Jurkat, Clone E6-1 (cell line): ENCODE results near the gene THRSP.
"Not testable (repeated sequence)": the region's sequence is repeated elsewhere in the genome, so short reads cannot be mapped to it uniquely, and the experiment has no call there.

ENCODE experiments used
- DNase-seq: peaks from one replicate; pipeline ENCODE4 v3.0.0-alpha.2; 2011; ENCODE audit warnings: low read depth, low spot score
- H3K4me3 ChIP-seq: 2 replicates; pipeline ENCODE4 v1.5.1; 2011; ENCODE audit warnings: mild to moderate bottlenecking, low read length, control low read depth, moderate library complexity

The THRSP gene

DNA sequence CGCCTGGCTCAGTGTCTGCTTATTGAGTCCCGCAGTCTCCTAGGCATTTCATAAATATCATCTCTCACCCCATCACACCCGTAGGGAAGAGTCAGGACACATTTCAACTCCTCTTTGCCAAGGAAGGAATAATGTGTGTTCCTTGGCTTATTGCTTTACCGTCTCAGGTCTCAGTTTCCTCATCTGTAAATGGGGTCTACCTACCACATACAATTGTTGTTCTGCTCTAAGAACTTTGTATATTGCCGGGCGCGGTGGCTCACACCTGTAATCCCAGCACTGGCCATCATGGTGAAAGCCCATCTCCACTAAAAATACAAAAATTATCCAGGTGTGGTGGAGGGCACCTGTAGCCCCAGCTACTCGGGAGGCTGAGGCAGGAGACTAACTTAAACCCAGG is 3.1 kb upstream of the THRSP start:
- no peak overlapping the region for H3K4me3 ChIP-seq
- DNase-seq, result no peak

DNA sequence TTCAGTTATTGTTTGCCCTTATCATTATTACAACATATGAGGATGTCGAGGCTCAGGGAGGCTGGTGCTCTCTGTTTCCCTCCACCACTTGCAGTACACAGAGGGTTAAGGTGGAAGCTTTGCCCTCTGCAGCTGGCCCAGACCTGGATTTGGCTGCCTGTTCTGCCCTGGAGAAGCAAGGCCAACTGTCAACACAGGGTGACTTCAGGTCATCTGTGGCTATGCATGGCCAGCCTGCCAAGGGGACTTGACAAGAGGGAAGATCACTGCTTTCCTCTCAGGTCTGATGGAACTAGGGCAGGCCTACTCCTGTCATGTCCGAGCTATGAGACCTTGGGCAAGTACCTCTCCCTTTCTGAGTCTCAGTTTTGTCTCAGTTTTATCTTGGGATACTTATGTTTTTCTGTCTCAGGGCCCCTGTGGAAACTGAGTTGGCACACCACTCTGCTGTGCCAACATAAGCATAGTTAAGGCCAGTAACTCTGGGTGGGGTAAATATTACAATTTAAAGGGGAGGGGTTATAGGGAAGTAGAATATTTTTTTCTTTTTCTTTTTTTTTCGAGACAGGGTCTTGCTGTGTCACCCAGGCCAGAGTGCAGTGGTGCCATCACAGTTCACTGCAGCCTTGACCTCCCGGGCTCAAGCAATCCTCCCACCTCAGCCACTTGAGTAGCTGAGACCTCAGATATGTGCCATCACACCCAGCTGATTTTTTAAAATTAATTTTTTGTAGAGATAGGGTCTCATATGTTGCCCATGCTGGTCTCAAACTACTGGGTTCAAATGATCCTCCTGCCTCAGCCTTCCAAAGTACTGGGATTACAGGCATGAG is 2.4 kb upstream of the THRSP start:
- no peak overlapping the region for H3K4me3 ChIP-seq
- DNase-seq, result no peak

DNA sequence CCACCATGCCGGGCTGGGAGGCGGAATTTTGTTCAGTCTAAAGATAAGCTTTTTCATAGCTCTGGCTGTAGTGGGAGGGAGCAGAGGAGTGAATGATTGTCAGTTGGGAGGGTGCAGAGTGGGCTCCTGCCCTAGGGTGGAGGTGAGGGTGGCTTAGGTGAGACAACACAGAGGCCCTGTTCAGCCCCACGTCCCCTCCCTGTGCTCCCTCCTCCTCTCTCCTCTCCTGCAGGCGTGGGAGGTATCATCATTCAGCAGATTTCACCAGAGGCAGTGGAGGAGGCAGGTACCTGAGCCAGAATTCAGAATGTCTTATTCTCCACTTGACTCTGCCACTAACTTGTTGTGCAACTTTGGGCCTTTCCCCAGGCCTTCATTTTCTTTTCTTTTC is 1.7 kb upstream of the THRSP start:
- DNase-seq, result no peak
- no peak overlapping the region for H3K4me3 ChIP-seq

DNA sequence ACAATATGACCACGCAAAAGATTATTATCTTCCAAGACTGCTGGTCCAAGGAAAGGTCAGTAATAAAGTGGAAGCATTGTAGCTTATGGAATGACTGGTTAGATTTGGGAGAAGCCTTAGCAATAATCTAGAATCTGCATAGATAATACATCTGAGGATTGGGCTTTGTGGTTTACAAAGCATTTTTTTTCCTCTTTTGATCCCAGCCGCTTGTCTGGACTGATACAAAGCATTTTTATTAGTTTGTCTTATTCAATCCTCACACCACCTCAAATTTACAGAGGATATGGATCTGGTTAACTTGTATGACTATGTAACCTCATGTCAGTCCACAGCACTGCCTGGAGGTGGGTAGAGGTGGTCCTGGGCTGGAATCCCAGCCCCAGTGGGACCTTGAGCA is 990 bp upstream of the THRSP start:
- DNase-seq, result no peak
- no peak overlapping the region for H3K4me3 ChIP-seq

DNA sequence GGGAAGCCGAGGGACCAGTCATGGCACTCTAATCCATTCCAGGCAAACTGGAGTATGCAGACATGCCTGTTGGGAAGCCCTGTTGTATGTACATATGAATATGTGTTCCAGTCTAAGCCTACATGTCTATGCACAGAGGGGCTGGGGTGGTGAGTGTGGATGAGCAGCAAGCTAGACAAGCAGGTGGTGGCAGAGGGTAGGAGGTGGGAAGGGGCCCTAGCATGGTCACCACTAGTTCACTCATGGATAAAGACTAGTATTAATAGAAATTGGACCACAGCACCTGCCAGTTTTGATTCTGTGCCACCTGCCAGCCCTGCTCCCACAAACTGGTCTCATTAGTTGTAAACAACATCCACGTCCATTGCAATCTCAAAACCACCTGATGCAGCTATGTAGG is 1.5 kb downstream of the THRSP start:
- no peak overlapping the region for H3K4me3 ChIP-seq
- DNase-seq, result no peak

DNA sequence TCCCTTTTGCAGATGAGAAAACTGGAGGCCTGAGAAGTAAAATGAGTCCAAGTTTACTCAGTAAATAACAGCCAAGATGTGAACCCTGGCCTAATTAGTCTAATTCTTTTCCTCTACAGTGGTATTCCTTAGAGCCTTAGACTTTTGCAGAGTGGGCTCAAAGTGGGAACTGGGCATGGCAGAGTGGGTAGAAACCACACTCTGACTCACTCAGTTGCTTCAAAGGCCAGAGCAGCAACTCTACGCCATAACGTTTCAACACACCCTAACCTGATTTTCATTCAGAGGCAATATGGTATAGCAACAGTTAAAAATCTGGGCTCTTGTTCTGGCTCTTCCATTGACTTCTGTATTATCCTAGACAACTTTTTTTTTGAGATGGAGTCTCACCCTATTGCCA is 2.8 kb downstream of the THRSP start:
- no peak overlapping the region for H3K4me3 ChIP-seq
- no peak for DNase-seq

DNA sequence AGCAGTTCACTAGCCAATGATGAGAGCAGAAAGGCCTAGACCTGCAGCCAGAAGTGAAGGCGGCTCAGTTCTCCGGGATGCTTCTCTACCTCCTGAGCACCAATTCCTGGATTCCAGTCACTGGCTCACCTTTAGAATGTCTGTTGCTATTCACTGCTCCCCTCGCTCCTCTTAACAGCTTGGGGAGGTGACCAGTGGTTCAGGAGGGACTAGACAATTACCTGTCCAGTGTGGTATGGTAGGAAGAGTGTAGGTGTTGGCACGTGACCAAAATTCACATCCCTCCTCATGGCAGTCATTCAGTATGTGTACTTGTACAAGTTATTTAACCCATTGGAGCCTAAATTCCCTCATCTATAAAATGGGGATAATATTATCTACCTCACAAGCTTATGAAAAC is 4.0 kb downstream of the THRSP start:
- no peak overlapping the region for H3K4me3 ChIP-seq

DNA sequence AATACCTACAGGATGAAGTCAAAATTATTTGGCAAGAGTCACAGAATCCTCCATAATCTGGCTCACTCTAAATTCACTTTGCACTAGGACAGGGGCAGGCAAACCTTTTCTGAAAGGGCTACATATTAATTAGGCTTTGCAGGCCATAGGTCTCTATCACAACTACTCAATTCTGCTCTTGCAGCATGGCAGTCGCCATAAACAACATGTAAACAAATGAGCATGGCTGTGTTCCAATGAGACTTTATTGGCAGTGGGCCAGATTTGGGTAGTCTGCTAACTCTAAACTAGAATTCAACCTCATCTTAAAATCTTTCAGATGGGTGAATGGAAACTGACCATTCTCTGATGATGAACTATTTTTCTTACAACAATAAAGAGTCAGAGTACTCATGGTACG is 5.8 kb downstream of the THRSP start:
- no peak overlapping the region for H3K4me3 ChIP-seq
- DNase-seq, result no peak

More for the DNA sequence above, 4.0 kb downstream of the THRSP start:
- no peak for DNase-seq

DNA sequence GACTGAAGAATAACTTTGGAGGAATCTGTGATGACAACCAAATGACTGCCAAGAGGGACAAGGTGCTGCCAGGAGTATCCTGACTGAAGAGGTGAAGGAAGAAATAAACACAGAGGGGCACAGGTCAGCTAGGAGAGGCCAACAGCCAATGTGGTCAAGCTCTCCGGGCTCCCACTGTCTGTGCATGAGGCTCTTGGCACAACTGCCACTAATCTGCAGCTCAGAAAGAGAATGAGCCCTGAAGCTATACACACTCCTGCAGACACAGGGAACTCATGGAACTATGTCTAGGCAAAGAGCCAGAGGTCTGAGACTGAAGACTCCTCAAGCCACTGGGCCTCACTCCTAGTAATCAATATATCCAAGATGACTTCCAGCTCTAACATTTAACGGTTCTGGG is 7.0 kb downstream of the THRSP start:
- no peak for DNase-seq

DNA sequence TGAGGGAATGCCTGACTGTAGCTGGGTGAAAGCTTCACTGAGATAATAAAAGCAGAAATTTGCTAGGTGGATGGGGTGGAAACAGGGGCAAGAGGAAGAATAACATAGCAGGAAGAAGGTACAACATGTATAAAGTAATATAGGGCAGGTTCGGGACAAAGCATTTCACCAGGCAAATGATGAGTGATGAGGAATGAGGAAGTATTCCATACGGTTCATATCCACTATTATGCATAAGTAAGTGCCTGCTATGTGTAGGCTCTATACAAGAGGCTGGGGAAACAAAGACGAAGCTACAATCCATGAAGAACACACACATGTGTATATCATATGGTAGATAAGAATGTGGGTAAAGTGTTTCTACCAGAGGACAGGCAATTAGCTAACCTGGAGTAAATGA is 8.1 kb downstream of the THRSP start:
- no peak overlapping the region for H3K4me3 ChIP-seq
- DNase-seq, result no peak

More for the DNA sequence above, 7.0 kb downstream of the THRSP start:
- H3K4me3 ChIP-seq, result no peak overlapping the region

DNA sequence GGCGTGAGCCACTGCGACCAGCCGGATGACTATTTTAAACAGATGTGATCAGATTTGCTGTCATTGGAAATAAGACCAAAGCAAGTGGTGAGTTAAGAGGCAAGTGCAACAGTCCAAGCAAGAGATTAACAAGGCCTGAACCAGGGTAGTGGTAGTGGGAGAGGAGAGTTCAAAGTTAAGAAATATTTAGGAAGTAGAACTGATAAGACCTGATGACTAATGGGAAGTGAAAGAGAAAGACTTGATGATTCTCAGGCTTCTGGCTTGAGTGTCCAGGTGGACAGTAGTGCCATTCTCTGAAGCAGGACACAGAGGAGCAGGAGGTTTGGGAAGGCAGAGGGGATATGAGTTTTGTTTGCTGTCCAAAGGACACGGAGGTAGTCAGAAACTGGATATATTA is 8.8 kb downstream of the THRSP start:
- DNase-seq, result no peak
- no peak overlapping the region for H3K4me3 ChIP-seq

DNA sequence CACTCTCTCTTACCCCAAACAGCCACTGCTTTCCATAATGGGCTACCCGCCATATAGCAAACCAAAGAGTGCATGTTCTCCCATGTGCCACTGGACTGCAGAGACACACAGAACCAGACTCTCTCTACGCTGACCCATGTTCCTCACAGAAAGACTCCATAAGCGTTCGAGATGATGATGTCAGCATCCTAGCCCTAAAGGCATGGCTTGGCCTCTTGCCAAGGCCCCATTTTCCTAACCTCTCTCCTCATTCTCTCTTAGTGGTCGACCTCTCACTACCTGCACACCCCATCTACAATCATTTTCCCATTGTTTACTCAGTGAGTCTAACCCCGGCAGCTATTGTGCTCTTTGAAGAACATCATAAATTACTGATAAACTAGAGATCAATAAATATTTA is 11.1 kb downstream of the THRSP start:
- no peak for DNase-seq
- no peak overlapping the region for H3K4me3 ChIP-seq

DNA sequence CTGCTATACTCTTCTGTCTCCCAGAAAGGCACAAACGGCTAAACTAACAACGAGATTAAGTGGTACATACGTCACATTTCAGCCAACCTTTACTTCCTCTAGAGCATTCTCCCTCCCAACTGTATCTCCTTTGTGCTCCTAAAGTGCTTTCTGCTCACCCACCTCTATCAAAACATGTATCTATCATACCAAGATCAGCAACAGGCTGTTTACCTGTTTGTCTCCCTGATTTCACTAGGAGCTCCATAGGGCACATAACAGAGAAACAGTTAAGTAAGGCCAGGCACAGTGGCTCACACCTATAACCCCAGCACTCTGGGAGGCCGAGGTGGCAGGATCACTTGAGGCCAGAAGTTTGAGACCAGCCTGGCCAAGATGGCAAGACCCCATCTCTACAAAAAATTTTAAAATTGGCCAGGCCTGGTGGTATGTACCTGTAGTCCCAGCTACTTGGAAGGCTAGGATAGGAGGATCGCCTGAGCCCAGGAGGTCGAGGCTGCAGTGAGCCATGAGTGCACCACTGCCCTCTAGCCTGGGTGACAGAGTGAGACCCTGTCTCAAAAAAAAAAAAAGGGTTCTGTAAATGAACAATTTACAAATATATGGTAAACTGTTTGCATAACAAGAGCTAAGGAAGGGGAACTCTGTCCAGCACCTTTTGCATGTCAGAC is 13.2 kb downstream of the THRSP start:
- no peak overlapping the region for H3K4me3 ChIP-seq
- DNase-seq, result no peak

DNA sequence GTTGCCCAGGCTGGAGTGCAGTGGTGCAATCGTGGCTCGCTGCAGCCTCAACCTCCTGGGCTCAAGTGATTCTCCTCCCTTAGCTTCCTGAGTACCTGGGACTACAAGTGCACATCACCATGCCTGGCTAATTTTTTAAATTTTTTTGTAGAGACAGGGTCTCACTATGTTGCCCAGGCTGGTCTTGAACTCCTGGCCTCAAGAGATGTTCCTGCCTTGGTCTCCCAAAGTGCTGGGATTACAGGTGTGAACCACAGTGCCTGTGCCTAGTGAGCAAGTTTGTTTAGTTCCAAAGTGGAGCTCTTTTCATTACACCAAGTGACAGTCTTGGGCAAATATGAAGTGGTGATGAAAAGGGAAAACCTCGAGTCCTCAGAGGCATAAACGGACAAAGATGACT is 13.9 kb downstream of the THRSP start:
- not testable (repeated sequence) for H3K4me3 ChIP-seq, DNase-seq

DNA sequence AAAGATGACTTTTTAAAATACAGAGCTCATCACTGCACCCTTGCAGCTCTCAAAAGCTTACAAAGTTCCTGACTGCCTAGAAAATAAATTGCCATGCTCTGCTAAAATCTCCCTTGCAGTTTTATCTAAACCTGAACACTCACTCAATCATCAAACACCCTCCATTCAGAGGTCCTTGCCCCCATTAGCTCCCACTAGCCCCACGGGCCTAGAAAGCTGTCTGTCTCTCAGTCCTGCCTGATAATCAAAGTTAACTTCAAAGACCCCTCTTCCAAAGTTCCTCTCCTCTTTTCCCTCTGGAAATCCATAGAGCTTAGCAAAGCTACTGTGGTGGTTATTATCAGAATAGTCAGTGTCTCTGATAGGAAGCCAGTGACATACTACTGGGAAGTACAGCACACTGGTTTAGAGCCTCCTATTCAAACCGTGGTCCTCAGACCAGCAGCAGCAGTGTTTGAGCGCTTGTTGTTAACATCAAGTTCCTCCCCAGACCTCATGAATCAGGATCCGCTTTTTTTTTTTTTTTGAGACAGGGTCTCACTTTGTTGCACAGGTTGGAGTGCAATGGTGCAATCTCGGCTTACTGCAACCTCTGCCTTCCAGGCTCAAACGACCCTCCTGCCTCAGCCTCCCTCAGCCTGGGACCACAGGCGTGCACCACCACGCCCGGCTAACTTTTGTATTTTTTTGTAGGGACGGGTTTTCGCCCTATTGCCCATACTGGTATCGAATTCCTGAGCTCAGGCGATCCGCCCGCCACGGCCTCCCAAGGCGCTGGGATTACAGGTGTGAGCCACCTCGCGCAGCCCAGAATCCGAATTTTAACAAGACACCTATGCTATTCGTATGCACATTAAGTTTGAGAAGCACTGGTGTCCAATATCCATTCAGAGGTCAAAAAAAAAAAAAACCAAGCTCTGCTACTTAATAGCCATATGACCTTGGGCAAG is 14.8 kb downstream of the THRSP start:
- DNase-seq, result no peak
- peak overlapping the region; percentile 94 for H3K4me3 ChIP-seq

DNA sequence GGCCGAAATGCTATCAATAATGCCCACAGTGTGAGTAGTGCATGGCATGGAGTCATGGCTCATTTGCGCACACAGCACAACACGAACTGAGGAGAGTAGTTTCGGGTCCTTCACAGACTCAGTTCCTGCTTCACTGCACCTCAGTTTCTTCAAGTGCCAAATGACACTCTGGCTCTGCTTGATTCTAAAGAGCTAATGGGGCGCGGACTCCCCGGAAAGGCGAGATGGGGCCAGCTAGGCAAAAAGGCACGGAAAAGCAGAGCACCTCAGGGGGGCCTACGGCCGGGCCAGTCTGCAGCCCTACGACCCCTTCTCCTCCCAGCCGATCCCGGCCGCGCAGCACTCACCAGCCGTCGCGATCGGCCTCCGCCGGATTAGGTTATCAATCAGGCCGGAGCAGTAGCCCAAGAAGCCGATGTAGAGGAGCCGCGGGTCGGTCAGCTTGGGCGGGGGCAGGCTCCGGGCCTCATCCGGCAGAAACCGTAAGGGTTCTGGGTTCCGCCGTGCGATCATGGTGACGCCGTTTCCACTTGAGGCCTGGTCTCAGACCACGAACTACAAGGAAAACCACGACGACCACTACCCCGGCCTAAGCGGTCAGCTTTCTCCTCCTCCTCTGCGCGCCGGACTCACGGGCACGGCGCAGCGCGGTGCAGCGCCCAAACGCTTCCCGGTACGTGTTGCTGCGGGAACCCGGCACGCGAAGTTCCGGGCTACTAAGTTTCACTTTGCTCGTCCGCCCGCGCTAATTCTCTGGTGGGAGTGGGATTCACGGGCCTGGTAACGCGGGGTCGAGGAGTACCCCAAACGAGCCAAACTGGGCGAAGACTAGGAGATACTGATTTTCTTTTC is 15.8 kb downstream of the THRSP start, which contains the start of gene NDUFC2:
TSS of gene NDUFC2 (minus strand) at position 631 of the 852 bp plus-strand sequence. CDS start at position 513, 118 bp downstream.
- peak; percentile 60 for DNase-seq

DNA sequence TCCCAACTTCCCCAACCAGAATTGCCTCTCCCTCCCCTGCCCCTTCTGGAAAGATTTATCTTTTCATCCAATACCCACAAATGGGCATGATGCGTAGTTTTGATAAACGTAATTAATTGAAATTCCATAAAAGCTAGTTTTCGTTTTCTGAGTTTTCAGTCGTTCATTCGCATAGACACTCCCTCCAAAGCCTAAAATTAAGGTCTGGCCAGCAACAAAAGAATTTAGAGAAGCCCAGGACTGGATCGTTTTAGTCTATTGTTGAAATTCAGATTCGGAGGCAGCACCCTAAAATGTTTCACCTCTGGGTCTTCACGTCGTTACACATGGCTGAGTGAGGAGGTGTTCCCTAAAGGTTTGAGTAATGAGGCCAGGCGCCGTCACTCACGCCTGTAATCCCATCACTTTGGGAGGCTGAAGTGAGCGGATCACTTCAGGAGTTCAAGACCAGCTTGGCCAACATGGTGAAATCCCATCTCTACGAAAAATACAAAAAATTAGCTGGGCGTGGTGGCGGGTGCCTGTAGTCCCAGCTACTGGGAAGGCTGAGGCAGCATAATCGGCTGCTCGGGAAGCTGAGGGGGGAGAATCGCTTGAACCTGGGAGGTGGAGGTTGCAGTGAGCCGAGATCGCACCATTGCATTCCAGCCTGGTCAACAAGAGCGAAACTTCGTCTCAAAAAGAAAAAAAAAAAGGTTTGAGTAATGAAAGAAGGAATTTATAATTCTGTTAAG is 16.6 kb downstream of the THRSP start:
- H3K4me3 ChIP-seq, result peak overlapping the region; percentile 94
- no peak for DNase-seq

More for the DNA sequence above, 15.8 kb downstream of the THRSP start, which contains the start of gene NDUFC2:
- peak within 1 kb of the TSS; percentile 94 for H3K4me3 ChIP-seq
